ENCODE results near the gene VGLL1. TPM values are rescaled to one million over a fixed set of nuclear protein-coding genes. Genes with fewer than 3 reads are reported as not detected.

Gene VGLL1
- total RNA-seq, 1 experiment from 2014 or later: not detected

- H3K9me3 ChIP-seq (ENCODE audit: low read length): no peaks in the 10 kb centered on the region
- H3K36me3 ChIP-seq (ENCODE audit: insufficient read depth, low read length): no peaks in the 10 kb centered on the region
- no peak overlapping the region for H3K9ac ChIP-seq (ENCODE audit: low read length)
- no peaks in the 10 kb centered on the region for H4K20me1 ChIP-seq (ENCODE audit: insufficient read depth, low read depth, low read length)
- no peak for DNase-seq
- H2AFZ ChIP-seq (ENCODE audit: low read length): no peak overlapping the region
- H3K27me3 ChIP-seq (ENCODE audit: low read length): no peaks in the 10 kb centered on the region
- H3K79me2 ChIP-seq (ENCODE audit: low read length): no peaks in the 10 kb centered on the region
- no peaks in the 10 kb centered on the region for H3K9me2 ChIP-seq (replicated peaks; ENCODE audit: insufficient read depth, low read length)
- H3K27ac ChIP-seq (ENCODE audit: low read length): no peak overlapping the region
- H3K4me2 ChIP-seq (ENCODE audit: low read depth, low read length, poor library complexity, severe bottlenecking): no peak overlapping the region
- no peak overlapping the region for H3K4me3 ChIP-seq (ENCODE audit: low read length)
- H3K4me1 ChIP-seq (ENCODE audit: low read length): no peaks in the 10 kb centered on the region
Measured at GRCh38 chrX:136587532-136587931, 55.5 kb downstream of the VGLL1 start.

GRCh38 chrX:136588036-136588435 is 56.0 kb downstream of the VGLL1 start:
- Histone ChIP-seq H3K27ac (ENCODE audit: low read length) (no peak overlapping the region), H3K4me2 (ENCODE audit: low read depth, low read length, poor library complexity, severe bottlenecking) (no peak overlapping the region), H3K9me3 (ENCODE audit: low read length) (no peaks in the 10 kb centered on the region), H3K4me1 (ENCODE audit: low read length) (no peaks in the 10 kb centered on the region), H3K27me3 (ENCODE audit: low read length) (no peaks in the 10 kb centered on the region), H3K9ac (ENCODE audit: low read length) (no peak overlapping the region), H2AFZ (ENCODE audit: low read length) (no peak overlapping the region), H3K4me3 (ENCODE audit: low read length) (no peak overlapping the region), H3K79me2 (ENCODE audit: low read length) (no peaks in the 10 kb centered on the region), H4K20me1 (ENCODE audit: insufficient read depth, low read depth, low read length) (no peaks in the 10 kb centered on the region), H3K9me2 (replicated peaks; ENCODE audit: insufficient read depth, low read length) (no peaks in the 10 kb centered on the region), H3K36me3 (ENCODE audit: insufficient read depth, low read length) (no peaks in the 10 kb centered on the region)
- DNase-seq: no peak

- no peaks in the 10 kb centered on the region for H3K9me3 ChIP-seq (ENCODE audit: low read length)
- no peaks in the 10 kb centered on the region for H4K20me1 ChIP-seq (ENCODE audit: insufficient read depth, low read depth, low read length)
- H3K4me2 ChIP-seq (ENCODE audit: low read depth, low read length, poor library complexity, severe bottlenecking): no peak overlapping the region
- H3K4me3 ChIP-seq (ENCODE audit: low read length): no peak overlapping the region
- H2AFZ ChIP-seq (ENCODE audit: low read length): no peak overlapping the region
- no peaks in the 10 kb centered on the region for H3K4me1 ChIP-seq (ENCODE audit: low read length)
- H3K27me3 ChIP-seq (ENCODE audit: low read length): no peaks in the 10 kb centered on the region
- no peak for DNase-seq
- H3K27ac ChIP-seq (ENCODE audit: low read length): no peak overlapping the region
- no peak overlapping the region for H3K9ac ChIP-seq (ENCODE audit: low read length)
- no peaks in the 10 kb centered on the region for H3K79me2 ChIP-seq (ENCODE audit: low read length)
- no peaks in the 10 kb centered on the region for H3K9me2 ChIP-seq (replicated peaks; ENCODE audit: insufficient read depth, low read length)
- H3K36me3 ChIP-seq (ENCODE audit: insufficient read depth, low read length): no peaks in the 10 kb centered on the region
Measured at GRCh38 chrX:136589966-136590365, 58.0 kb downstream of the VGLL1 start.

- Histone ChIP-seq H2AFZ (ENCODE audit: low read length) (no peak overlapping the region), H3K9me3 (ENCODE audit: low read length) (no peaks in the 10 kb centered on the region), H3K9ac (ENCODE audit: low read length) (no peak overlapping the region), H3K36me3 (ENCODE audit: insufficient read depth, low read length) (no peaks in the 10 kb centered on the region), H3K4me2 (ENCODE audit: low read depth, low read length, poor library complexity, severe bottlenecking) (no peak overlapping the region), H3K4me1 (ENCODE audit: low read length) (no peaks in the 10 kb centered on the region), H3K27ac (ENCODE audit: low read length) (no peak overlapping the region), H3K4me3 (ENCODE audit: low read length) (no peak overlapping the region), H3K9me2 (replicated peaks; ENCODE audit: insufficient read depth, low read length) (no peaks in the 10 kb centered on the region), H3K79me2 (ENCODE audit: low read length) (no peaks in the 10 kb centered on the region), H3K27me3 (ENCODE audit: low read length) (no peaks in the 10 kb centered on the region), H4K20me1 (ENCODE audit: insufficient read depth, low read depth, low read length) (no peaks in the 10 kb centered on the region)
- DNase-seq: no peak
Measured at GRCh38 chrX:136597356-136597755, 65.3 kb downstream of the VGLL1 start.

- H3K27me3 ChIP-seq (ENCODE audit: low read length): no peaks in the 10 kb centered on the region
- DNase-seq: no peak
- H3K9ac ChIP-seq (ENCODE audit: low read length): no peak overlapping the region
- H2AFZ ChIP-seq (ENCODE audit: low read length): no peak overlapping the region
- H3K4me3 ChIP-seq (ENCODE audit: low read length): no peak overlapping the region
- H3K36me3 ChIP-seq (ENCODE audit: insufficient read depth, low read length): no peaks in the 10 kb centered on the region
- H4K20me1 ChIP-seq (ENCODE audit: insufficient read depth, low read depth, low read length): no peaks in the 10 kb centered on the region
- H3K79me2 ChIP-seq (ENCODE audit: low read length): no peaks in the 10 kb centered on the region
- H3K9me2 ChIP-seq (replicated peaks; ENCODE audit: insufficient read depth, low read length): no peaks in the 10 kb centered on the region
- H3K9me3 ChIP-seq (ENCODE audit: low read length): no peaks in the 10 kb centered on the region
- no peak overlapping the region for H3K4me2 ChIP-seq (ENCODE audit: low read depth, low read length, poor library complexity, severe bottlenecking)
- H3K27ac ChIP-seq (ENCODE audit: low read length): no peak overlapping the region
- H3K4me1 ChIP-seq (ENCODE audit: low read length): no peaks in the 10 kb centered on the region
Measured at GRCh38 chrX:136597954-136598353, 65.9 kb downstream of the VGLL1 start.

GRCh38 chrX:136598631-136599030 is 66.6 kb downstream of the VGLL1 start:
- Histone ChIP-seq H3K27me3 (ENCODE audit: low read length) (no peaks in the 10 kb centered on the region), H3K9me2 (replicated peaks; ENCODE audit: insufficient read depth, low read length) (no peaks in the 10 kb centered on the region), H3K9me3 (ENCODE audit: low read length) (no peaks in the 10 kb centered on the region), H3K4me2 (ENCODE audit: low read depth, low read length, poor library complexity, severe bottlenecking) (no peak overlapping the region), H2AFZ (ENCODE audit: low read length) (no peak overlapping the region), H3K4me1 (ENCODE audit: low read length) (no peaks in the 10 kb centered on the region), H3K36me3 (ENCODE audit: insufficient read depth, low read length) (no peaks in the 10 kb centered on the region), H3K9ac (ENCODE audit: low read length) (no peak overlapping the region), H3K27ac (ENCODE audit: low read length) (no peak overlapping the region), H3K79me2 (ENCODE audit: low read length) (no peaks in the 10 kb centered on the region), H3K4me3 (ENCODE audit: low read length) (no peak overlapping the region), H4K20me1 (ENCODE audit: insufficient read depth, low read depth, low read length) (no peaks in the 10 kb centered on the region)
- no peak for DNase-seq

GRCh38 chrX:136600059-136600458 is 68.0 kb downstream of the VGLL1 start:
- Histone ChIP-seq H2AFZ (ENCODE audit: low read length) (no peak overlapping the region), H3K27ac (ENCODE audit: low read length) (no peak overlapping the region), H3K79me2 (ENCODE audit: low read length) (no peaks in the 10 kb centered on the region), H3K9ac (ENCODE audit: low read length) (no peak overlapping the region), H3K9me3 (ENCODE audit: low read length) (no peaks in the 10 kb centered on the region), H4K20me1 (ENCODE audit: insufficient read depth, low read depth, low read length) (no peaks in the 10 kb centered on the region), H3K4me1 (ENCODE audit: low read length) (no peaks in the 10 kb centered on the region), H3K9me2 (replicated peaks; ENCODE audit: insufficient read depth, low read length) (no peaks in the 10 kb centered on the region), H3K36me3 (ENCODE audit: insufficient read depth, low read length) (no peaks in the 10 kb centered on the region), H3K4me2 (ENCODE audit: low read depth, low read length, poor library complexity, severe bottlenecking) (no peak overlapping the region), H3K27me3 (ENCODE audit: low read length) (no peaks in the 10 kb centered on the region), H3K4me3 (ENCODE audit: low read length) (no peak overlapping the region)
- no peak for DNase-seq

Small RNA genes lying within 50 kb of the gene (small RNA-seq; reads per million reads assigned to genes)
- not detected for gene MIR934
- gene RF00019: not detected
- not detected for gene RNU6-320P

Other genes with a start within 250 kb of the VGLL1 start
- not detected in 2 replicates for gene ADGRG4, start 231.3 kb upstream of the VGLL1 start, total RNA-seq (2014; rRNA removed; shearing (Covaris generic); ENCODE audit: low replicate concordance)
- not detected in 2 replicates for gene BRS3, start 44.3 kb upstream of the VGLL1 start, total RNA-seq (2014; rRNA removed; shearing (Covaris generic); ENCODE audit: low replicate concordance)
- 25.3 and 48.1 TPM in 2 replicates for gene HTATSF1, start 34.6 kb upstream of the VGLL1 start, total RNA-seq (2014; rRNA removed; shearing (Covaris generic); ENCODE audit: low replicate concordance)
- gene CD40LG, start 115.9 kb downstream of the VGLL1 start, total RNA-seq (2014; rRNA removed; shearing (Covaris generic); ENCODE audit: low replicate concordance): not detected in 2 replicates
- gene ARHGEF6, start 248.7 kb downstream of the VGLL1 start, total RNA-seq (2014; rRNA removed; shearing (Covaris generic); ENCODE audit: low replicate concordance): 0.61 and 2.6 TPM in 2 replicates